Glomerular visceral epithelial cell (primary cell): ENCODE measurements around the gene PCNX2.

ENCODE experiments used
- DNase-seq: peaks from one replicate; pipeline ENCODE4 v3.0.0-alpha.2; 2016; ENCODE audit errors: extremely low spot score

PCNX2 gene

GRCh38 chr1:232983817-232984567 is 311.5 kb downstream of the PCNX2 start:
- DNase-seq = no peak

GRCh38 chr1:232983375-232983774 is 312.1 kb downstream of the PCNX2 start:
- DNase-seq = no peak

GRCh38 chr1:232982238-232982944 is 313.1 kb downstream of the PCNX2 start:
- DNase-seq = peak; percentile 68

GRCh38 chr1:232980986-232981560 is 314.5 kb downstream of the PCNX2 start:
- DNase-seq = no peak

GRCh38 chr1:232980355-232980978 is 315.1 kb downstream of the PCNX2 start:
- no peak for DNase-seq

GRCh38 chr1:232979558-232979957 is 316.0 kb downstream of the PCNX2 start:
- DNase-seq = no peak

GRCh38 chr1:232978815-232979214 is 316.7 kb downstream of the PCNX2 start:
- DNase-seq = no peak

- DNase-seq = no peak
These were observed 317.4 kb downstream of the PCNX2 start for GRCh38 chr1:232978091-232978634.

- DNase-seq = no peak
These were observed 320.6 kb downstream of the PCNX2 start for GRCh38 chr1:232974971-232975370.

GRCh38 chr1:232973652-232974611 is 321.6 kb downstream of the PCNX2 start:
- no peak for DNase-seq

GRCh38 chr1:232970508-232970907 is 325.0 kb downstream of the PCNX2 start:
- no peak for DNase-seq

GRCh38 chr1:232969799-232970198 is 325.7 kb downstream of the PCNX2 start:
- no peak for DNase-seq

- peak; percentile 75 for DNase-seq
These were observed 326.6 kb downstream of the PCNX2 start for GRCh38 chr1:232968965-232969364.

- no peak for DNase-seq
These were observed 327.1 kb downstream of the PCNX2 start for GRCh38 chr1:232968391-232968790.

GRCh38 chr1:232966663-232967062 is 328.9 kb downstream of the PCNX2 start:
- DNase-seq = no peak

- no peak for DNase-seq
These were observed 329.7 kb downstream of the PCNX2 start for GRCh38 chr1:232965912-232966217.

GRCh38 chr1:232965124-232965911 is 330.2 kb downstream of the PCNX2 start:
- DNase-seq = no peak

GRCh38 chr1:232964601-232965000 is 330.9 kb downstream of the PCNX2 start:
- DNase-seq = no peak

- no peak for DNase-seq
These were observed 332.5 kb downstream of the PCNX2 start for GRCh38 chr1:232962761-232963745.
